ENCODE results near the gene U2AF2. TPM values are rescaled to one million over a fixed set of nuclear protein-coding genes. Genes with fewer than 3 reads are reported as not detected.

The U2AF2 gene
- total and polyA plus RNA-seq, 9 of the 15 experiments (the other 6 are each of a cell fraction or from before 2014, with no cell fraction given): 3.0 to 331 (median 157) TPM

DNA sequence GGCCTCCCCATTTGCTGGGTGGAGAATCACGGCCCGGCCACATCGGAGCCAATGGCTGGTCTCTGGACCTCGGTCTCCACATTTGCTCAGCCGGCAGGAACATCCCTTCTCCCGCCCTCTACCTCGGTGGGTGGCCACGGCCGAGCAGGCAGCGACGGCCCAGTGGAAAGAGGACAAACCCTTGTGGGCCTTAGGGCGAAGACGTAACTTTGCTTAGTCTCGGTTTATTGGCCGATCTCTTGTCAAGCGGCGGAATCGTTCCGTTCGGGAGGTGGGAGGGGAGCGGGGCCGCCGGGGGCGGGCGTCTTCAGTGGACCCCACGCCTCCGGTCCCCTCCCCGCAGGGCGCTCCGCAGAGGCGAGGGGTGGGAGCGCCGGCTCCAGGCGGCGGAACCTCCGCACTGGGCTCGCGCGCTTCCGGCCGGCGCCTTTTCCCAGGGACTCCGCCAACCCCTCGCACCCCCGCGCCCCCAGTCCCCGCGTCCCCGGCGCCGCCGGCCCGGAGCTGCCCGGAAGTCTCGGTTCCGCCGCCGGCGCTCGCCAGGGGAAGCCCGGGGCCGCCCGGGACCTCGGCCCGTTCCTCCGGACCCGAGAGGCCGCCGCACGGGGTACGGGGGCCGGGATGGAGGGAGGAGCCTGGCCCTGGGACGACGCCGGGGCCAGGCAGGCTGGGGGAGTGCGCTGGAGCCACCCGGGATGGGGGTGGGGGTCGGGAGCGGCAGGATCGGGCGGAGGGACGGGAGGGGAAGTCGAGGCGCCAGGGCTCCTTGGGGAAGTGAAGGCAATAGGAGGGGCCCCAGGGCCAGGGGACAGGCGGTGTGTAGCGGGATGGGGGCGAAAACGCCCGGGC lies 14.0 kb upstream of the U2AF2 start, which contains the start of gene ZNF580 (continued):
- TF ChIP-seq FIP1L1 (IDR thresholded peaks at IDR 0.05; ENCODE audit: low read depth, low read length, poor library complexity, severe bottlenecking) (no peak), NFIC (IDR thresholded peaks at IDR 0.05) (no peak; the same call in 1 of the 2 replicates), NCOA2 (IDR thresholded peaks at IDR 0.05; ENCODE audit: partially characterized antibody in 2 of 2) (no peak), KLF6 (CRISPR knock-in tag; IDR thresholded peaks at IDR 0.05; ENCODE audit: borderline replicate concordance) (no peak), FOXJ2 (tag; IDR thresholded peaks at IDR 0.05) (0 out of 2 replicates have a peak, but pooled peaks have one; percentile 36), SAFB (IDR thresholded peaks at IDR 0.05; ENCODE audit: borderline replicate concordance, low read depth, low read length) (0 out of 2 replicates have a peak, but pooled peaks have one; percentile 61), CREM (IDR thresholded peaks at IDR 0.05; ENCODE audit: low read depth) (0 out of 2 replicates have a peak, but pooled peaks have one; percentile 24), SNRNP70 (optimal IDR thresholded peaks at IDR 0.05; ENCODE audit: low read depth, low read length) (no peak), ZNF717 (CRISPR knock-in tag; IDR thresholded peaks at IDR 0.05) (no peak), KDM2B (CRISPR knock-in tag; IDR thresholded peaks at IDR 0.05) (no peak), ARID2 (IDR thresholded peaks at IDR 0.05) (no peak)
- TF ChIP-seq, protein P1, sequence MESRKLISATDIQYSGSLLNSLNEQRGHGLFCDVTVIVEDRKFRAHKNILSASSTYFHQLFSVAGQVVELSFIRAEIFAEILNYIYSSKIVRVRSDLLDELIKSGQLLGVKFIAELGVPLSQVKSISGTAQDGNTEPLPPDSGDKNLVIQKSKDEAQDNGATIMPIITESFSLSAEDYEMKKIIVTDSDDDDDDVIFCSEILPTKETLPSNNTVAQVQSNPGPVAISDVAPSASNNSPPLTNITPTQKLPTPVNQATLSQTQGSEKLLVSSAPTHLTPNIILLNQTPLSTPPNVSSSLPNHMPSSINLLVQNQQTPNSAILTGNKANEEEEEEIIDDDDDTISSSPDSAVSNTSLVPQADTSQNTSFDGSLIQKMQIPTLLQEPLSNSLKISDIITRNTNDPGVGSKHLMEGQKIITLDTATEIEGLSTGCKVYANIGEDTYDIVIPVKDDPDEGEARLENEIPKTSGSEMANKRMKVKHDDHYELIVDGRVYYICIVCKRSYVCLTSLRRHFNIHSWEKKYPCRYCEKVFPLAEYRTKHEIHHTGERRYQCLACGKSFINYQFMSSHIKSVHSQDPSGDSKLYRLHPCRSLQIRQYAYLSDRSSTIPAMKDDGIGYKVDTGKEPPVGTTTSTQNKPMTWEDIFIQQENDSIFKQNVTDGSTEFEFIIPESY (CRISPR knock-in tag; IDR thresholded peaks at IDR 0.05): no peak
- TF ChIP-seq, protein P2, sequence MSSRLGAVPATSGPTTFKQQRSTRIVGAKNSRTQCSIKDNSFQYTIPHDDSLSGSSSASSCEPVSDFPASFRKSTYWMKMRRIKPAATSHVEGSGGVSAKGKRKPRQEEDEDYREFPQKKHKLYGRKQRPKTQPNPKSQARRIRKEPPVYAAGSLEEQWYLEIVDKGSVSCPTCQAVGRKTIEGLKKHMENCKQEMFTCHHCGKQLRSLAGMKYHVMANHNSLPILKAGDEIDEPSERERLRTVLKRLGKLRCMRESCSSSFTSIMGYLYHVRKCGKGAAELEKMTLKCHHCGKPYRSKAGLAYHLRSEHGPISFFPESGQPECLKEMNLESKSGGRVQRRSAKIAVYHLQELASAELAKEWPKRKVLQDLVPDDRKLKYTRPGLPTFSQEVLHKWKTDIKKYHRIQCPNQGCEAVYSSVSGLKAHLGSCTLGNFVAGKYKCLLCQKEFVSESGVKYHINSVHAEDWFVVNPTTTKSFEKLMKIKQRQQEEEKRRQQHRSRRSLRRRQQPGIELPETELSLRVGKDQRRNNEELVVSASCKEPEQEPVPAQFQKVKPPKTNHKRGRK (tag; IDR thresholded peaks at IDR 0.05): no peak
- TF ChIP-seq, protein P3, sequence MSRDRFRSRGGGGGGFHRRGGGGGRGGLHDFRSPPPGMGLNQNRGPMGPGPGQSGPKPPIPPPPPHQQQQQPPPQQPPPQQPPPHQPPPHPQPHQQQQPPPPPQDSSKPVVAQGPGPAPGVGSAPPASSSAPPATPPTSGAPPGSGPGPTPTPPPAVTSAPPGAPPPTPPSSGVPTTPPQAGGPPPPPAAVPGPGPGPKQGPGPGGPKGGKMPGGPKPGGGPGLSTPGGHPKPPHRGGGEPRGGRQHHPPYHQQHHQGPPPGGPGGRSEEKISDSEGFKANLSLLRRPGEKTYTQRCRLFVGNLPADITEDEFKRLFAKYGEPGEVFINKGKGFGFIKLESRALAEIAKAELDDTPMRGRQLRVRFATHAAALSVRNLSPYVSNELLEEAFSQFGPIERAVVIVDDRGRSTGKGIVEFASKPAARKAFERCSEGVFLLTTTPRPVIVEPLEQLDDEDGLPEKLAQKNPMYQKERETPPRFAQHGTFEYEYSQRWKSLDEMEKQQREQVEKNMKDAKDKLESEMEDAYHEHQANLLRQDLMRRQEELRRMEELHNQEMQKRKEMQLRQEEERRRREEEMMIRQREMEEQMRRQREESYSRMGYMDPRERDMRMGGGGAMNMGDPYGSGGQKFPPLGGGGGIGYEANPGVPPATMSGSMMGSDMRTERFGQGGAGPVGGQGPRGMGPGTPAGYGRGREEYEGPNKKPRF (IDR thresholded peaks at IDR 0.05; ENCODE audit: low read depth, low read length): no peak

Data from K562 (cell line).